Spleen (tissue), 7 donors: ENCODE data around the gene MAPK10.

Experiments
- CTCF ChIP-seq, 11 experiments: fragments of 200-600 bp in 7 of 11; fragments of 450-650 bp in 4 of 11; sonication (generic) in 4 of 11; IDR thresholded peaks in 8 of 11; conservative IDR thresholded peaks in 3 of 11; 1 replicate in 7 of 11; 2 replicates in 4 of 11; pipeline versions ENCODE4 v1.4.0 to v1.8.0; 2016 to 2021; ENCODE audit warnings: antibody characterized with exemption in 11 of 11, inconsistent platforms in 4 of 11, mild to moderate bottlenecking in 1 of 11
- POLR2A ChIP-seq, 3 donors: fragments of 450-650 bp; IDR thresholded peaks; one replicate each; pipeline ENCODE4 v1.5.1; 2017; ENCODE audit warnings: antibody characterized with exemption in 3 of 3, mild to moderate bottlenecking in 1 of 3
- donor health status: DM: no; HTN: no; CAD: no; lungs with moderate emphysema.
- donor health status: DM: no; HTN: no; CAD: no.
- donor health status: DM: no; HTN: no; CAD: no.

GRCh38 chr4:86344127-86344526 is 15.7 kb downstream of the MAPK10 start:
- TF ChIP-seq CTCF (IDR thresholded peaks at IDR 0.05 in 8 of 11, conservative IDR thresholded peaks at IDR 0.05 in 3 of 11) (no peak), POLR2A (IDR thresholded peaks at IDR 0.05) (no peak)
